ENCODE measurements around the gene DMXL1.

DMXL1 gene, protein sequence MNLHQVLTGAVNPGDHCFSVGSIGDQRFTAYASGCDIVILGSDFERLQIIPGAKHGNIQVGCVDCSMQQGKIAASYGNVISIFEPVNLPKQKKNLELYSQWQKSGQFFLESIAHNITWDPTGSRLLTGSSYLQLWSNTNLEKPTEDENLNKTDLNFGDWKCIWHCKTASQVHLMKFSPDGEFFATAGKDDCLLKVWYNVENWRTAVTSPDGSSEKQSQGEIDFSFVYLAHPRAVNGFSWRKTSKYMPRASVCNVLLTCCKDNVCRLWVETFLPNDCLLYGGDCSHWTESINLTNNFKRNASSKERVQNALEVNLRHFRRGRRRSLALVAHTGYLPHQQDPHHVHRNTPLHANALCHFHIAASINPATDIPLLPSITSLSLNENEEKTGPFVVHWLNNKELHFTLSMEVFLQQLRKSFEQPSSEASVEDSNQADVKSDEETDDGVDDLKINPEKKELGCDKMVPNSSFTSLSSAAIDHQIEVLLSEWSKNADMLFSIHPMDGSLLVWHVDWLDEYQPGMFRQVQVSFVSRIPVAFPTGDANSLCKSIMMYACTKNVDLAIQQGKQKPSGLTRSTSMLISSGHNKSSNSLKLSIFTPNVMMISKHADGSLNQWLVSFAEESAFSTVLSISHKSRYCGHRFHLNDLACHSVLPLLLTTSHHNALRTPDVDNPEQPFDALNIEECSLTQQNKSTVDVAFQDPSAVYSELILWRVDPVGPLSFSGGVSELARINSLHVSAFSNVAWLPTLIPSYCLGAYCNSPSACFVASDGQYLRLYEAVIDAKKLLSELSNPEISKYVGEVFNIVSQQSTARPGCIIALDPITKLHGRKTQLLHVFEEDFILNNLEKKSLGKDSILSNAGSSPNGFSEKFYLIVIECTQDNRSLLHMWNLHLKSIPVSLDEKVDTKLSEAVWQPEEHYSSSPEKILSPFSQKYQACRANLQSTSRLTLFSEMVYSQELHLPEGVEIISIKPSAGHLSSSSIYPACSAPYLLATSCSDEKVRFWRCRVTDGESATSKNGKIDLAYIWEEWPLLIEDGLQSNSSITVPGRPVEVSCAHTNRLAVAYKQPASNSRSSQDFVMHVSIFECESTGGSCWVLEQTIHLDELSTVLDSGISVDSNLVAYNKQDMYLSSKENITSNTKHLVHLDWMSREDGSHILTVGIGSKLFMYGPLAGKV (N-terminal part only)

GRCh38 chr5:119070828-119071560 is at the start of gene DMXL1:
DMXL1 (plus strand) TSS chr5:119071087; CDS start chr5:119071570, 483 bp downstream.
- peak; percentile 99 for DNase-seq

- no peak for DNase-seq
These were observed 49.6 kb upstream of the DMXL1 start for GRCh38 chr5:119021149-119021732.

- DNase-seq: peak; percentile 25
These were observed 48.7 kb upstream of the DMXL1 start for GRCh38 chr5:119022017-119022745.

DNA sequence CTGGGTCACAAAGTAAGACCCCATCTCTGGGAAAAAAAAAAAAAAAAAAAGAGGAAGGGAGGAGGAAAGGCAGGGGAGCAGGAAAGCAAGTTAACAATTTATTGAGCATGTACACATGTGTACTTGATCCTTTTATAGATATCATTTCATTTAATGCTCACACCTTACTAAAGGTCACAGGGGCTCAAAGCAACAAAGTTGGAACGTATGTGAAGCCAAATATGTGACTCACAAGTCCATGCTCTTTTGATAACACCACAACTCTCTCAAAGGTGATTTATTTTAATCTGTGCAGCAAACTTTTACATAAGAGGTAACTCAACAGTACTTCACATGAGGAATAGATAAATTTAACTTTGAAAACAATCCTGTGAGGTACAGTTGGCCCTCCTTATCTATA is 48.1 kb upstream of the DMXL1 start:
- DNase-seq: no peak

DNA sequence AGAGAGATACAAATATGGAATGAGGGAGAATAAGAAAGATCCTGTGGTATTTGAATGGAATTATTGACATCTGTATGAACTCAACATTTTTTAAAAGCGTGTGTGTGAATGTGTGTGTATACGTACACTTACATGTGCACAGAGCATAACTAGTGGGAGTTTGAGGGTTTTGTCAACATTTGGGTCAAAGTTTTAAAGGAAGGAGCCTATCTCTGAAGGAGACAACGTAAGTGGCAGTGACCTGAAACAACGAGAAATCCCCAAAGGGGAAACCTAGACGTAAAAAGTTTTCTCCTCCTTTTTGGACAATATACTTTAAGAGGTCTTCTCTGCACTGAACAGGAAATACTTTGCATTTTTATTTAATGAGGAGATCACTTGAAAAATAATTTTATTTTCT is 42.3 kb upstream of the DMXL1 start:
- DNase-seq: no peak

- no peak for DNase-seq
These were observed 39.6 kb upstream of the DMXL1 start for GRCh38 chr5:119031011-119031886.

DNA sequence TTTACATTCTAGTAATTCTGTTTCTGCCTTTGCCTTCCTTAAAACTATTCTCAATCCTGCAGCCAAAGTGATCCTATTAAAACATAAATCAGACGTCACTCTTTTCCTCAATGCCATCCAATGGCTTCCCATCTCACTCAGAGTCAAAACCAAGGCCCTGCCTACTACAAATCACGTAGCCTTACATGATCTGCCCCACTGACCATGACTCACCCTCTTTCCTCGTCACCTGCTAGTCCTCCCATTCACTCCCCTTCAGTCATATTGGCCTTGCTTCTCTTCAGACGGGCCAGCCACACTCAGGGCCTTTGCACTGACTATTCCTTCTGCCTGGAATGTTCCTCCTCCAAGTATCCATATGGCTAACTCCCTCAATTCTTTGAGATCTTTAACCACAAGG is 39.0 kb upstream of the DMXL1 start:
- no peak for DNase-seq

- DNase-seq: no peak
These were observed 38.2 kb upstream of the DMXL1 start for GRCh38 chr5:119032656-119033055.

DNA sequence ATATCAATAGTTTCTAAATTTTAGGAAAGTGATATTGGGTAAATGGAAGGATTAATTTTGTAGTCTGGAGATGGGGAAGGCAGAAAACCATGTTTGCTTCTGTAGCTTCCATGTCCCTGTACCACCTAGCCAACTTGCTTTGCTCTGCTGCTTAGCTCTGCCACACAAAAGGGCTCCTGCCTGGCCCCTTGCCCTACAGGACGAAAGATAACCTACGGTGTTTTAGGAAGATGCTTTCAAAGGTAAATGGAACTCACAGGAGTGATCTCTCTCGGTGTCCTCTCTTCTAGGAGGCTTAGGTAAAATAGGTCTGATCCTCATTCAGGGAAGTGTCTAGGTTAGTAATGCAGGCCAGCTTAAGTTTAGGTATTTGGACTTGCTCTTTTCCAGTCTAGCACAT is 37.8 kb upstream of the DMXL1 start:
- DNase-seq: no peak

DNA sequence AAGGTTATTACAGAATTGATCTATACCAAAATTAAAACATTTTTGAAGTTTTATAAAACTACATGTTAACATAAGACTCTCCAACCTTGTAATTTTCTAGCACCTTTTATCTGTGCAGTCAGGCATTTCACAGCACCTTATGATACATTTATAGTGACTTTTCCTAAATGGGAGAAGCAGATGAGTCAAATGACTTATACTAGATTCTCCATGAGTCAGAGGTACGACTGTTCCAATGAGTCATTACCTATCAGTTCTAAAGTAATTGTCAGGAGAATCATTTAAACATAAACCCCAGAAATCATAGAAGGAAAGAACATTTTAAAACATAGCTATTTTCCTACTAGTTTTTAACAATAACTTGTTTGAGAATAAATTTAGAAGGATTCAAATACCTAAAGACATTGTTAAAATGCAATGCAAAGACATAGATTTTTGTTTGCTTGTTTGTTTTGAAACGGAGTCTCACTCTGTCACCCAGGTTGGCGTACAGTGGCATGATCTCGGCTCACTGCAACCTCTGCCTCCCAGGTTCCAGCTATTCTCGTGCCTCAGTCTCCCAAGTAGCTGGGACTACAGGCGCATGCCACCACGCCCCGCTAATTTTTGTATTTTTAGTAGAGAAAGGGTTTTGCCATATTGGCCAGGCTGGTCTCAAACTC is 34.7 kb upstream of the DMXL1 start:
- DNase-seq: no peak

DNA sequence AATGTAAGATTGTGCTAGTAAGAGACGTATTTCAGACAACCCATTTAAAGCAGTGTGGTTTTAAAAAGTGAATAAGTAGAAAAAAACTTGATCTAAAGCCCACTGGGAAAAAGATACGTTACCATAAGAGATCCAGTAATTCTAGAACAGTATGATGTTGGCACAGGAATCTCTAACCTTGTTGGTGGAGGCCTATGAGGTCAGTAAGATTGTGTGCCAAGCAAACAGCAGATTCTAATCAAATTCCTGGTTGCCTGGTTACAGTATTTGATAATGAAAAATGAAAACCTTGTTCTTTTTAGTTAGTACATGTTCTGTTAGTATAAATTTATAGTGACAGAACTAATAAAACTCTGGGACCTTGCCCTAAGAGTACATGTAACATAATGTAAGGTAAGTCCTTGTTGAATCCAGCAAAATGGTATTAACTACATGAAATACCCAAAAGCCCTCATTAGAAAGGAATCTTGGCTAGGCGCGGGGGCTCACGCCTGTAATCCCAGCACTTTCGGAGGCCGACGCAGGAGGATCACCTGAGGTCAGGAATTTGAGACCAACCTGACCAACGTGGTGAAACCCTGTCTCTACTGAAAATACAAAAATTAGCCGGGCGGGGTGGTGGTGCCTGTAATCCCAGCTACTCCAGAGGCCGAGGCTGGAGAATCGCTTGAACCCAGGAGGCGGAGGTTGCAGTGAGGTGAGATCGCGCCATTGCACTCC is 33.2 kb upstream of the DMXL1 start:
- DNase-seq: peak; percentile 35

GRCh38 chr5:119048246-119048645 is 22.6 kb upstream of the DMXL1 start:
- DNase-seq: no peak

GRCh38 chr5:119049824-119050449 is 20.9 kb upstream of the DMXL1 start:
- no peak for DNase-seq

DNA sequence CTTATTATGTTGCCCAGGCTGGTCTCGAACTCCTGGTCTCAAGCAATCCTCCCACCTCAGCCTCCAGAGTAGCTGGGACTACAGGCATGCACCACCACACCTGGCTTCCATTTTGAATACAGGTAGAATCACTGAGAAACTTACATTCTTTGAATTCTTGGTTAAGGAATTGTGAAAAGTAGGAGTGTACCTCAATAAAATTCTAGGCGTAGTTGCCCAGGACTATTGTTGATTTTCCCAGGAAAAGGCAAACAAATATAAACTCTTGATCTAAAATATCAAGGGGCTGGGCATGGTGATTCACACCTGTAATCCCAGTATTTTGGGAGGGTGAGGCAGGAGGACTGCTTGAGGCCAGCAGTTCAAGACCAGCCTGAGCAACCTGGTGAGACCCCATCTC is 16.8 kb upstream of the DMXL1 start:
- no peak for DNase-seq

GRCh38 chr5:119055294-119055693 is 15.6 kb upstream of the DMXL1 start:
- DNase-seq: no peak

DNA sequence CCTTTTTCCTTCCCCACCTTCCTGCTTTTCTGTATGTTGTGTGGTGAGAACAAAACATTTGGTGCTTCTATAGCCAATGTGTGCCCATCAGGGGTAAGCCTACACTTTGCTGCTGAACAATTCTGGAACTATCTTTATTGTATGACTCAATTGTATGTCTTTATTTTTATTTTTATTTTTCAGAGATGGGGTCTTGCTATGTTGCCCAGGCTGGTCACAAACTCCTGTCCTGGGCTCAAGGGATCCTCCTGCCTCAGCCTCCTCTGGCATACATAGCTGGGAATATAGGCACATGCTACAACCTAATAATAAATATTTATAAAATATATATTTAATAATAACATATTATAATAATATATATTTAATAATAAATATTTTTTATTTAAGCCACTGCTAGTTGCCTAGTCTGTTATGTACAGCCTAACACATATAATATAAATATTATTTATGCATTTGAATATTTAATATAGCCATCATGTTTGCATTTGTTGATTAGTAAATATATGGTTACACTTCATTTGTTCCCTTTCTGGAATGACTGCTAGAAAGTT is 11.8 kb upstream of the DMXL1 start:
- DNase-seq: no peak

DNA sequence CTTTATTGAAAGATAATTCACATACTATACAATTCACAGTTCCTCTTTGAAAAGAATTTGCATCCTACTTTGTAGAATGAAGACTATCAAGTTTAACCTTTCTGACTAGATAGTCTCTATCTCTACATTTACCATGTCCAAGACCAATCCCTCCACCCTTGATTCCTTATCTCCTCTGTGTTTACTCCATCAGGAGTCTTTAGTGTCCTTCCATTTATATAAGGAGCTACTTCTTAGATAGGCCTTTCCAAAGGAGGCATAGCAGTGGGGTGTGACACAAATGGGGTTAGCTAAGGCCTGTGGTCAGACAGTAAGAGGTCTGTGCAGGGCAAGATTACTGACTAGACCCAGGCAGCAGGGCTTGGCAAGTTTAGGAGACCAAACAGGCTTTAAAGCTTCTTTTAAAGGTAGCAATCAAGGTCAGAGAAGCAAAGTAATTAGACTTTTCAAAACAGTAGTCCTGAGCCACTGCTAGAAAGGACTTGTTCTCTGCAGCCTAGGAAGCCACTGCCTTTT is 11.1 kb upstream of the DMXL1 start:
- no peak for DNase-seq
